GM23338 (cell line): ENCODE measurements around the gene CLIP2. TPM values are rescaled to one million over a fixed set of nuclear protein-coding genes. Genes with fewer than 3 reads are reported as not detected.
A peak's percentile ranks its signal among the peaks of the same experiment; 100 is the strongest.

Source experiments
- ATAC-seq: fragments of 200-7000 bp; cut with Tn5 transposase; 3 replicates; pipeline ENCODE4 v1.9.1; 2020
- DNase-seq: peaks from one replicate; pipeline ENCODE4 v3.0.0-alpha.2; 2015; ENCODE audit warnings: low spot score
- H2AFZ ChIP-seq: fragments of 200-600 bp; sonication (generic); 2 replicates; pipeline ENCODE4 v1.8.0; 2016; ENCODE audit warnings: antibody characterized with exemption, mild to moderate bottlenecking, moderate library complexity
- H3F3A ChIP-seq: fragments of 200-600 bp; sonication (generic); replicated peaks from 2 replicates; pipeline ENCODE4 v1.8.0; 2017; ENCODE audit warnings: antibody characterized with exemption, mixed run types, low read depth
- H3K27ac ChIP-seq: fragments of 200-600 bp; sonication (generic); 2 replicates; pipeline ENCODE4 v1.6.1; 2016; ENCODE audit warnings: low read depth
- H3K27me3 ChIP-seq: fragments of 200-600 bp; sonication (generic); 2 replicates; pipeline ENCODE4 v1.8.0; 2016; ENCODE audit warnings: mild to moderate bottlenecking, mixed run types, moderate library complexity; ENCODE audit not compliant: insufficient read depth
- H3K36me3 ChIP-seq: fragments of 200-600 bp; sonication (generic); 2 replicates; pipeline ENCODE4 v1.8.0; 2016; ENCODE audit warnings: mild to moderate bottlenecking; ENCODE audit not compliant: insufficient read depth
- H3K4me1 ChIP-seq: fragments of 200-600 bp; sonication (generic); 2 replicates; pipeline ENCODE4 v1.8.0; 2016; ENCODE audit warnings: mild to moderate bottlenecking, moderate library complexity; ENCODE audit not compliant: insufficient read depth
- H3K4me2 ChIP-seq: fragments of 200-600 bp; sonication (generic); 2 replicates; pipeline ENCODE4 v1.7.1; 2017; ENCODE audit warnings: mixed run types
- H3K4me3 ChIP-seq: fragments of 200-600 bp; sonication (generic); 2 replicates; pipeline ENCODE4 v1.6.1; 2016; ENCODE audit warnings: mixed run types
- H3K79me2 ChIP-seq: fragments of 200-600 bp; sonication (generic); replicated peaks from 2 replicates; pipeline ENCODE4 v1.8.0; 2017; ENCODE audit warnings: mild to moderate bottlenecking; ENCODE audit not compliant: insufficient read depth
- H3K9me2 ChIP-seq: fragments of 200-600 bp; sonication (generic); 2 replicates; pipeline ENCODE4 v1.8.0; 2017; ENCODE audit not compliant: insufficient read depth
- H4K20me1 ChIP-seq: fragments of 200-600 bp; sonication (generic); replicated peaks from 2 replicates; pipeline ENCODE4 v1.8.0; 2017; ENCODE audit warnings: mild to moderate bottlenecking; ENCODE audit not compliant: insufficient read depth
- H3K27ac Mint-ChIP-seq: 2 replicates; pipeline ENCODE4 v1.8.0; 2020; ENCODE audit warnings: inconsistent platforms, mild to moderate bottlenecking, moderate library complexity, mixed read lengths
- H3K27me3 Mint-ChIP-seq: 3 replicates; pipeline ENCODE4 v1.8.0; 2022; ENCODE audit warnings: low read depth, mild to moderate bottlenecking, moderate library complexity, mixed read lengths, inconsistent platforms; ENCODE audit not compliant: insufficient read depth, poor library complexity
- H3K36me3 Mint-ChIP-seq: 3 replicates; pipeline ENCODE4 v1.8.0; 2021; ENCODE audit warnings: low read depth, mild to moderate bottlenecking, inconsistent platforms, moderate library complexity, mixed read lengths
- H3K4me1 Mint-ChIP-seq: 3 replicates; pipeline ENCODE4 v1.8.0; 2020; ENCODE audit warnings: mild to moderate bottlenecking, inconsistent platforms, mixed read lengths
- H3K4me3 Mint-ChIP-seq: 3 replicates; pipeline ENCODE4 v1.8.0; 2021; ENCODE audit warnings: moderate library complexity, mild to moderate bottlenecking, inconsistent platforms, mixed read lengths
- H3K9me3 Mint-ChIP-seq: 3 replicates; pipeline ENCODE4 v1.8.0; 2020; ENCODE audit warnings: moderate library complexity, mild to moderate bottlenecking, inconsistent platforms, mixed read lengths
- CREB1 ChIP-seq: fragments of 250-450 bp; sonication (Bioruptor Pico); IDR thresholded peaks from 2 replicates; pipeline ENCODE4 v1.5.0; 2020; ENCODE audit warnings: low read depth, mild to moderate bottlenecking, moderate library complexity
- CTCF ChIP-seq, 2 experiments: fragments of 200-600 bp in 1 of 2; sonication (generic) in 1 of 2; conservative IDR thresholded peaks; 2 replicates each; pipeline versions ENCODE4 v1.5.1 to v1.6.1; 2016 to 2017; ENCODE audit warnings: antibody characterized with exemption in 2 of 2, low read depth in 2 of 2, mild to moderate bottlenecking in 2 of 2, moderate library complexity in 1 of 2
- ETS1 ChIP-seq: IDR thresholded peaks from 2 replicates; pipeline ENCODE4 v1.6.1; 2016; ENCODE audit warnings: antibody characterized with exemption
- EZH2 ChIP-seq: fragments of 200-600 bp; sonication (generic); IDR thresholded peaks from one replicate; pipeline ENCODE4 v1.8.0; 2017; ENCODE audit warnings: antibody characterized with exemption, mild to moderate bottlenecking, low read depth; ENCODE audit not compliant: unreplicated experiment
- EZH2phosphoT487 ChIP-seq: fragments of 200-600 bp; sonication (generic); IDR thresholded peaks from one replicate; pipeline ENCODE4 v1.8.1; 2018; ENCODE audit warnings: antibody characterized with exemption; ENCODE audit not compliant: unreplicated experiment
- JUNB ChIP-seq: IDR thresholded peaks from one replicate; pipeline ENCODE4 v1.6.1; 2016; ENCODE audit warnings: antibody characterized with exemption; ENCODE audit not compliant: unreplicated experiment
- NANOG ChIP-seq: IDR thresholded peaks from 2 replicates; pipeline ENCODE4 v1.6.1; 2016; ENCODE audit warnings: antibody characterized with exemption, borderline replicate concordance
- POLR2AphosphoS5 ChIP-seq: IDR thresholded peaks from 2 replicates; pipeline ENCODE4 v1.6.1; 2016; ENCODE audit warnings: antibody characterized with exemption, low read depth
- REST ChIP-seq: IDR thresholded peaks from one replicate; pipeline ENCODE4 v1.6.1; 2018; ENCODE audit warnings: antibody characterized with exemption; ENCODE audit not compliant: unreplicated experiment
- STAT1 ChIP-seq: IDR thresholded peaks from one replicate; pipeline ENCODE4 v1.6.1; 2016; ENCODE audit warnings: antibody characterized with exemption; ENCODE audit not compliant: unreplicated experiment
- ZNF114 ChIP-seq: fragments of 250-450 bp; sonication (Bioruptor Pico); IDR thresholded peaks from 2 replicates; pipeline ENCODE4 v1.5.0; 2020; ENCODE audit warnings: mild to moderate bottlenecking, moderate library complexity
- ZNF331 ChIP-seq: fragments of 250-450 bp; sonication (Bioruptor Pico); IDR thresholded peaks from 2 replicates; pipeline ENCODE4 v1.5.0; 2020; ENCODE audit warnings: low read depth, mild to moderate bottlenecking, moderate library complexity
- ZNF462 ChIP-seq: fragments of 250-450 bp; sonication (Bioruptor Pico); IDR thresholded peaks from 2 replicates; pipeline ENCODE4 v1.5.0; 2020; ENCODE audit warnings: mild to moderate bottlenecking, moderate library complexity
- polyA plus RNA-seq: library from polyadenylated mRNA; unstranded; fragments of >200 nt; fragmentation: Nextera tagmentation; extraction: Ambion mirVana; gene quantifications from 2 replicates; pipeline ENCODE4 v1.2.1, GENCODE V29; 2016
- total RNA-seq: library from RNA; depleted of rRNA; stranded (reverse); fragments of >200 nt; shearing (Covaris generic); gene quantifications from 2 replicates; pipeline ENCODE4 v1.2.3, GENCODE V29; 2014

CLIP2 gene
- total and polyA plus RNA-seq, 2 experiments from 2014 or later, result 8.1 to 51.9 TPM

GRCh38 chr7:74452748-74453321 is 163.6 kb downstream of the CLIP2 start:
- Histone ChIP-seq H2AFZ (peak overlapping the region; percentile 95), H3K4me3 (peak overlapping the region; percentile 72; the same call in 1 of the 2 replicates), H3K79me2 (peaks cover 35% of the 10 kb centered on the region), H3K4me2 (peak overlapping the region; percentile 83), H3K36me3 (no peaks in the 10 kb centered on the region), H3K4me1 (peaks cover 7% of the 10 kb centered on the region), H3K9me2 (no peaks in the 10 kb centered on the region), H4K20me1 (peaks cover 7% of the 10 kb centered on the region), H3K27ac (no peak overlapping the region), H3K27me3 (no peaks in the 10 kb centered on the region), H3F3A (peaks cover 12% of the 10 kb centered on the region; the same call in 1 of the 2 replicates)
- H3K27ac Mint-ChIP-seq, result no peak overlapping the region
- DNase-seq (no peak), ATAC-seq (peak; percentile 3; the same call in 2 of the 3 replicates)
- peaks cover 9% of the 10 kb centered on the region for H3K27me3 Mint-ChIP-seq
- TF ChIP-seq NANOG, result no peak
- TF ChIP-seq ZNF114, result no peak
- no peak for TF ChIP-seq JUNB
- TF ChIP-seq ZNF331 (CRISPR knock-in tag), result no peak
- TF ChIP-seq EZH2phosphoT487, result no peak
- TF ChIP-seq POLR2AphosphoS5, result no peak
- no peak for TF ChIP-seq CREB1 (CRISPR knock-in tag)
- no peak for TF ChIP-seq ZNF462 (CRISPR knock-in tag)
- TF ChIP-seq ETS1, result no peak
- no peak for TF ChIP-seq EZH2
- no peak for TF ChIP-seq STAT1
- no peak for TF ChIP-seq REST
- no peak for TF ChIP-seq CTCF (conservative IDR thresholded peaks at IDR 0.05; ENCODE audit: low read depth in 2 of 2)
- H3K4me3 Mint-ChIP-seq, result peak overlapping the region; percentile 68
- peaks cover 9% of the 10 kb centered on the region for H3K4me1 Mint-ChIP-seq
- no peaks in the 10 kb centered on the region; the same call in 2 of the 3 replicates for H3K36me3 Mint-ChIP-seq
- H3K9me3 Mint-ChIP-seq, result peaks cover 2% of the 10 kb centered on the region; the same call in 2 of the 3 replicates
